PFSK-1 (cell line): ENCODE measurements around the gene CACHD1.

Experiments
- POLR2AphosphoS5 ChIP-seq: IDR thresholded peaks from 2 replicates; pipeline ENCODE4 v1.6.1; 2012; ENCODE audit warnings: low read depth, mild to moderate bottlenecking, control low read depth, low read length, moderate library complexity
- REST ChIP-seq, 2 experiments: IDR thresholded peaks; 2 replicates each; pipeline versions ENCODE4 v1.6.1 to v1.8.0; 2011 to 2012; ENCODE audit warnings: low read depth in 2 of 2, low read length in 2 of 2, control low read depth in 1 of 2, inconsistent platforms in 1 of 2, mild to moderate bottlenecking in 1 of 2, moderate library complexity in 1 of 2; ENCODE audit not compliant: insufficient read depth in 1 of 2
- SIN3A ChIP-seq: IDR thresholded peaks from 2 replicates; pipeline ENCODE4 v1.6.1; 2012; ENCODE audit warnings: mild to moderate bottlenecking, low read length, moderate library complexity, borderline replicate concordance; ENCODE audit not compliant: insufficient read depth

GRCh38 chr1:64569411-64569810, 99.5 kb downstream of the CACHD1 start:
- TF ChIP-seq REST (IDR thresholded peaks at IDR 0.05; ENCODE audit: insufficient read depth in 1 of 2, low read depth in 2 of 2, low read length in 2 of 2) (no peak), POLR2AphosphoS5 (no peak), SIN3A (no peak)
